IPS DF 4.7 (cell line): ENCODE results near the gene DCUN1D1.

Experiments
- DNase-seq: peaks from one replicate; pipeline ENCODE4 v3.0.0-alpha.2; 2013; ENCODE audit warnings: low spot score; ENCODE audit errors: extremely low read depth

Gene DCUN1D1

DNA sequence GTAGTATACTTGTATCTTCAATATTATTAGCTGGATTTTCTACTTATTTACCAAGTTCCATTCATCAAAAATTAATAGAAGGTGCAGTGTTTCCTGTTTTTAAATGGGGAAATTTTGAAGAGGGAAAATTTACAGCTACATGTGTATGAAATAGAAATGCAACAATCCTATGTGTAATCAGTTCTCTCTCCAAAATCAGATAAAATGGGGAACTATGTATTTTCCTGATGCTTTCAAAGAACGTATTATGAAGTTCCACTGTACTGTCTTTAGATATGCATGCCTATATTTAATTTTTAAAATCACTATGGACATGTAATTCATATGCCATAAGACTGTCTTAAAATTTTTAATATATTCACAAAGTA lies 43.4 kb downstream of the DCUN1D1 start:
- DNase-seq = no peak

DNA sequence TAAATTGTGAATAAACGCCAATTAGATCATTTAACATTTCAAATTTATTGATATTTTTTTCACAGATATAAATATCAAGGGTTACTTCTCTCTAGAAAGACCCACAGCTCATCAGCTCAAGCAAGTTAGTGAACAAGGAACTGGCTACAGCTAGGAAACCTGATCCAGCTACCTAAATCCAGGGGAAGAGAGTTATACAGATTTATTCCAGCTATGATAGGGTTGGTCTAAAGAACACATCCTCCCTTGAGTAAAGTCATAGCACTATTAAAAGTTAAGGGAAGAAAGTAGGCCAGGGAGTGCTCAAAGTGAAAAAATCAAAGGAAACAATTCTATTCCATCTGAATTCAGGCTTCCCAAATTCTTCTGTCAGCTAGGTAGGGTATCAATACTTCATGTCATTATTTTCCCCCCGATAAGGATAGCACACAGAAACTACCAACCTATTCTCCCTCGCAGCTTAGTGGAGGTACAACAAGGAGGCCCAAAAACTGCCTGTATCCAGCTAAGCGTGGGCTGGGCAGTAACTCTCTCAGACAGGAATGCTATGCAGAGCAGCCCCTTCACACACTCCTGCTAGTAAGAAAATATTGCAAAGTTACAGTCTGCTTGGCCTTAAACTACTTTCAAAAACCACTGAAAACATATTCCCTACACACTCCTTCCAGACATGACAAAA lies 44.0 kb downstream of the DCUN1D1 start:
- DNase-seq = no peak

GRCh38 chr3:182935803-182936202 lies 44.5 kb downstream of the DCUN1D1 start:
- no peak for DNase-seq

- no peak for DNase-seq
Measured at GRCh38 chr3:182925944-182926337, 54.4 kb downstream of the DCUN1D1 start.

GRCh38 chr3:182925330-182925943 lies 54.9 kb downstream of the DCUN1D1 start:
- no peak for DNase-seq

- DNase-seq = no peak
Measured at GRCh38 chr3:182921665-182922355, 58.5 kb downstream of the DCUN1D1 start.

DNA sequence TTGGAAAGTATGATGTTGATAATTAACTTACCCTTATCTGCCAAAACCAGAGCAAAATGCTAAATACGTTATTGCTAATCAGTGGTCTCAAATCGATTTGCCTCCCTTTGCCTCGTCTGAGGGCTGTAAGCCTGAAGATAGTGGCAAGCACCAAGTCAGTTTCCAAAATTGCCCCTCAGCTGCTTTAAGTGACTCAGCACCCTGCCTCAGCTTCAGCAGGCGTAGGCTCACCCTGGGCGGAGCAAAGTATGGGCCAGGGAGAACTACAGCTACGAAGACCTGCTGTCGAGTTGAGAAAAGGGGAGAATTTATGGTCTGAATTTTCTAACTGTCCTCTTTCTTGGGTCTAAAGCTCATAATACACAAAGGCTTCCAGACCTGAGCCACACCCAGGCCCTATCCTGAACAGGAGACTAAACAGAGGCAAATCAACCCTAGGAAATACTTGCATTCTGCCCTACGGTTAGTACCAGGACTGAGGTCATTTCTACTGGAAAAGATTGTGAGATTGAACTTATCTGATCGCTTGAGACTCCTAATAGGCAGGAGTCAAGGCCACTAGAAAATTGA lies 59.7 kb downstream of the DCUN1D1 start:
- DNase-seq = no peak

GRCh38 chr3:182919866-182920357 lies 60.4 kb downstream of the DCUN1D1 start:
- no peak for DNase-seq

- DNase-seq = no peak
Measured at GRCh38 chr3:182917134-182917533, 63.2 kb downstream of the DCUN1D1 start.

GRCh38 chr3:182914341-182914740 lies 66.0 kb downstream of the DCUN1D1 start:
- no peak for DNase-seq

DNA sequence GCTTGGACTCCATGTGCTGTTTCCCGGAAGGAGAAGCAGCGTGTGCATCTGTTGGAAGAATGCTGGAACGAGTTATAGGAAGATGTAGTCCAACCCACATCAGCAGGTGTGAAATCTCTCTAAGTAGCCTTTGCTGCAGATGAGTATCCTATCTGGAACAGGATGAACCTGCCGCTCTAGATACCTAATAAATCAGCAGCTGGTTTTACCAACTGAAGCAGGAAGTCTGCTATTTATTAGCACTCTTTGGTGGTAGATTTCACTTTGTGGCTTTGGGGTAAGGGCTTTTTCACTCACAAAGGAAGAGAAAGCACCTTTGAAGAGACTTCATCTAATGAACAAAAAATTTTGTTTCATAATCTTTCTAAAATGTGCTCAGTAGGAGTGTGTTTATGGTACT lies 66.4 kb downstream of the DCUN1D1 start:
- DNase-seq = no peak

GRCh38 chr3:182912474-182912873 lies 67.9 kb downstream of the DCUN1D1 start:
- no peak for DNase-seq

DNA sequence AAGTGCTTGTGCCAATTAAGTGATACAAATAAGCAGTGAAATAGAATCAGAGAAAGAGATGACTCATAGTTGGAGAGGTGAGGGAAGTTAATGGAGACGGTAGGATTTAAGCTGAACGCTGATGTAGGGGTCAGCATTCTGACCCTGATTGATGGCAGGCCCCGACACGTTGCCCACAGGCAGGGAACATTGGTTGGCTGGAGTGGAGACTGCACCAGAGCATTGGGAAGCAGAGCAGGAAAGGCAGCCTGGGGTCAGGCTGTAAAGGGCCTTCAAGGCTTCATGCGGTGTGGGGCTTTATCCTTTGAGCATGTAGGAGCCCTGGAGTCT lies 68.6 kb downstream of the DCUN1D1 start:
- DNase-seq = no peak

DNA sequence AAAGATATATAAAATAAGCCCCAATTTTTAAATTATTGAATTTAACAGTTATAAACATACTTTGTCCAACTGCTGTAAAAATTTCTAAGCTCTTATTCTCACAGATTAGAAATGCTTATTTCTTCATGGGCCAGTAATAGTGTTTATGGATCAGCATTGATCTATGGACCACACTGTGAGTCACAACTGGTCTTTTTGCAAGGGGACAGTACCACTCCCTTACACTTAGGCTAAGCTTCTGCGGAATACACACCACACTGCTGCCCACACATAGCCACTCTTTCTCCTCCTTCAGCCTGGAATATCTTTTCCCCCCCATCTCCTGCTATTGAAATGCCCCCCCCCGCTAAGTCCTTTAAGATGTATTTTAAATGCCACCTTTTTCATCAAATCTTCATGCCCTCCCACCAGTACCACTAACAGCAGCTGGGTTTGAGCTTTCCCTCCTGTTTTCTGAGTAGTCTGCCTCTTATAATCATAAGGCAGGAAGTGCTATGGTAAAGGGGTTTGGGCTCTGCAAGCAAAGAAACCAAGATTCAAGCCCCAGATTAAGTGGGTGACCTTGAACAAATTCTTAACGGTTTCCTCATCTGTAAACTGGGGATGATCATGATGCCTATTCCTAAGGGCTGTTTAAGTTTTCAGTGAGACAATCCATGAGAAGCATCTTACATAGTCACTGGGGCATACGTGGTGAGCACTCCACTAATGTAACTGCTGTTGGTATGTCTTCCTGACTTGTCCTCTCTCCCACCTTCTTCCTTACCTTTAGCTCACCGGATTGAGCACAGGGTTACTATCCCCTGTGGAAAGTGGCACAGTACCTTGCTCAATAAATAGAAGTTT lies 69.2 kb downstream of the DCUN1D1 start:
- no peak for DNase-seq

DNA sequence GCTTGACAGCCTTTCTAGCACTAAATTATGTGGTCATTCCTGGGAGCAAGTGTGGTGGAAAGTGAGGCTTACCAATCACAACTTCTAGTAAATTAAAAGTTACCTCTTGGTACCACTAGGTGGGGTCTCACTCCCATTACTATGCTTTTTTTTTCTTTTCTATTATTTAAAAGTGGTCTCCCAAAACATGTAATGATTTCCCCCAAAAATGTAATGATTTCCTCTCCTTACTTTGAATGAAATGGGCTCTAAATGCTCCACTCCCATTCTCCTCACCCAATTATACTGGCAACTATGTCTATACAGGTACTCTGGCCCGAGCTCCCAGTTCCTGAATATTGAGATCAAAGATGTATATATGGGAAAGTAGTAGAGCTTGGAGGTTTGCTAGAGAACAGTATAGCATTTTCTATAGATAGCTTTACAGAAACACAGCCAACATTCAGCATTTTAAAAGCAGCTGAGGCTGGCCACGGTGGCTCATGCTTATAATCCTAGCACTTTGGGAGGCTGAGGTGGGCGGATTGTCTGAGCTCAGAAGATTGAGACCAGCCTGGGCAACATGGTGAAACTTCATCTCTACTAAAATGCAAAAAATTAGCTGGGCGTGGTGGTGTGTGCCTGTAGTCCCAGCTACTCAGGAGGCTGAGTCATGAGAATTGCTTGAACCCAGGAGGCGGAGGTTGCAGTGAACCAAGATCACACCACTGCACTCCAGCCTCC lies 70.9 kb downstream of the DCUN1D1 start:
- DNase-seq = no peak

GRCh38 chr3:182908471-182908870 lies 71.9 kb downstream of the DCUN1D1 start:
- no peak for DNase-seq

DNA sequence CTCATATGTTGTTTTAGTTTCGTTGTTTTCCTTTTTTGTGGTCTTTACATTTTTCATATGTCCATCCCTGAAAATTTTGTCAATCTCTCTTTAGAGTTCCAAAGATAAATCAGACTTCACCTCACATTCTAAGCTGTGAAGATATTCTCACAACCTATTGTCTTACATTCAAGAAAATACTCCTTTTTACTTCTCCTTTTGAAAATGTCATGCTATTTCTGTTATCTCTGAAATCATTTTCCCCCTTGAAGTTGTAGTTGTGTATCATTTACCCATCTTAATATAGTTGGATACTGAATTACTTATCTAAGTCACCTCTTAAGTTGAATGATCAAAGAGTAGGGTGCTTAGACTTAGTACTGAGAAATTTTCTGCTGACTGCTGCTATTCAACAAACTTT lies 74.3 kb downstream of the DCUN1D1 start:
- DNase-seq = no peak

GRCh38 chr3:182905623-182906022 lies 74.7 kb downstream of the DCUN1D1 start:
- DNase-seq = no peak

DNA sequence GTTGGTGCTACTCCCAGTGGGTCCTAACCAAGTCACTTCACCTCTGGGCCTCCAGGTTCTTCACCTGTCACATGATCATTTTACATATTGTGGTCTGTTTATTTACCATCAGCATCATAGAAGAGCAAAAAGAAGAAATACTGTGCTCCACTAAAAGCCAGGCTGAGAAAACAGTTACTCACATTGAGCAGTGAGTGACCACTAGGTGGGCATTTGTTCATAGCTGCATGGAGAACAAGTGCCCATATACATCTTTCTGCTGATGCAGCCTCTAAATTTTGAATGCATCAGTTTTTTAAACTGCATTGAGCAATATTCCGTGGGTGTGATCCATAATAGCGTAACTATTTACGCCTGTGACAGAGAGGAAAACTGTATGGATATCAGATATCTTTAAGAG lies 76.2 kb downstream of the DCUN1D1 start:
- no peak for DNase-seq

GRCh38 chr3:182902236-182902635 lies 78.1 kb downstream of the DCUN1D1 start:
- DNase-seq = no peak

GRCh38 chr3:182896553-182896952 lies 83.8 kb downstream of the DCUN1D1 start:
- no peak for DNase-seq
